Measurements from ENCODE around the gene NEK8.
"Not testable (repeated sequence)": the region's sequence is repeated elsewhere in the genome, so short reads cannot be mapped to it uniquely, and the experiment has no call there.

DNA sequence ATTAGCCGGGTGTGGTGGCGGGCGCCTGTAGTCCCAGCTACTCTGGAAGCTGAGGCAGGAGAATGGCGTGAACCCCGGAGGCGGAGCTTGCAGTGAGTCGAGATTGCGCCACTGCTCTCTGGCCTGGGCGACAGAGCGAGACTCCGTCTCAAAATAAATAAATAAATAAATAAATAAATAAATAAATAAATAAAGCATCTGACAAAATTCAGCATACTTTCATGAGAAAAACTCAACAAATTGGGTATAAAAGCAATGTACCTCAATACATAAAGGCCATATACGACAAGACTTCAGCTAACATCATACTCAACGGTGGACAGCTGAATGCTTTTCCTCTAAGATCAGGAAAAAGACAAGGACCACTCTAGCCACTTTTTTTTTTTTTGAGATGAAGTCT is 51.0 kb downstream of the NEK8 start:
- TF ChIP-seq, protein P1, sequence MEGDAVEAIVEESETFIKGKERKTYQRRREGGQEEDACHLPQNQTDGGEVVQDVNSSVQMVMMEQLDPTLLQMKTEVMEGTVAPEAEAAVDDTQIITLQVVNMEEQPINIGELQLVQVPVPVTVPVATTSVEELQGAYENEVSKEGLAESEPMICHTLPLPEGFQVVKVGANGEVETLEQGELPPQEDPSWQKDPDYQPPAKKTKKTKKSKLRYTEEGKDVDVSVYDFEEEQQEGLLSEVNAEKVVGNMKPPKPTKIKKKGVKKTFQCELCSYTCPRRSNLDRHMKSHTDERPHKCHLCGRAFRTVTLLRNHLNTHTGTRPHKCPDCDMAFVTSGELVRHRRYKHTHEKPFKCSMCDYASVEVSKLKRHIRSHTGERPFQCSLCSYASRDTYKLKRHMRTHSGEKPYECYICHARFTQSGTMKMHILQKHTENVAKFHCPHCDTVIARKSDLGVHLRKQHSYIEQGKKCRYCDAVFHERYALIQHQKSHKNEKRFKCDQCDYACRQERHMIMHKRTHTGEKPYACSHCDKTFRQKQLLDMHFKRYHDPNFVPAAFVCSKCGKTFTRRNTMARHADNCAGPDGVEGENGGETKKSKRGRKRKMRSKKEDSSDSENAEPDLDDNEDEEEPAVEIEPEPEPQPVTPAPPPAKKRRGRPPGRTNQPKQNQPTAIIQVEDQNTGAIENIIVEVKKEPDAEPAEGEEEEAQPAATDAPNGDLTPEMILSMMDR (IDR thresholded peaks at IDR 0.05), result not testable (repeated sequence)
- TF ChIP-seq POLR2A, EP300, POLR2AphosphoS5 (IDR thresholded peaks at IDR 0.05): not testable (repeated sequence)
